A673 (cell line): ENCODE data around the gene RBM3.

Experiments used
- CTCF ChIP-seq: fragments of 300-800, 200-600 bp; sonication (generic); conservative IDR thresholded peaks from 2 replicates; pipeline ENCODE4 v1.5.1; 2017; ENCODE audit warnings: low read depth, mild to moderate bottlenecking, antibody characterized with exemption, low read length, moderate library complexity, mixed read lengths
- EZH2 ChIP-seq: fragments of 200-600 bp; sonication (generic); IDR thresholded peaks from 2 replicates; pipeline ENCODE4 v1.6.1; 2017; ENCODE audit warnings: borderline replicate concordance, low read depth, mild to moderate bottlenecking, mixed read lengths, antibody characterized with exemption, low read length; ENCODE audit not compliant: poor library complexity, severe bottlenecking

GRCh38 chrX:48574270-48575266 is at the start of gene RBM3:
- peak; percentile 46 for TF ChIP-seq CTCF
- TF ChIP-seq EZH2, result no peak
